ENCODE data around the gene OR2M4.

- no peak for TF ChIP-seq POLR2A (IDR thresholded peaks at IDR 0.05; ENCODE audit: low read depth, low read length)
- TF ChIP-seq, protein P1, sequence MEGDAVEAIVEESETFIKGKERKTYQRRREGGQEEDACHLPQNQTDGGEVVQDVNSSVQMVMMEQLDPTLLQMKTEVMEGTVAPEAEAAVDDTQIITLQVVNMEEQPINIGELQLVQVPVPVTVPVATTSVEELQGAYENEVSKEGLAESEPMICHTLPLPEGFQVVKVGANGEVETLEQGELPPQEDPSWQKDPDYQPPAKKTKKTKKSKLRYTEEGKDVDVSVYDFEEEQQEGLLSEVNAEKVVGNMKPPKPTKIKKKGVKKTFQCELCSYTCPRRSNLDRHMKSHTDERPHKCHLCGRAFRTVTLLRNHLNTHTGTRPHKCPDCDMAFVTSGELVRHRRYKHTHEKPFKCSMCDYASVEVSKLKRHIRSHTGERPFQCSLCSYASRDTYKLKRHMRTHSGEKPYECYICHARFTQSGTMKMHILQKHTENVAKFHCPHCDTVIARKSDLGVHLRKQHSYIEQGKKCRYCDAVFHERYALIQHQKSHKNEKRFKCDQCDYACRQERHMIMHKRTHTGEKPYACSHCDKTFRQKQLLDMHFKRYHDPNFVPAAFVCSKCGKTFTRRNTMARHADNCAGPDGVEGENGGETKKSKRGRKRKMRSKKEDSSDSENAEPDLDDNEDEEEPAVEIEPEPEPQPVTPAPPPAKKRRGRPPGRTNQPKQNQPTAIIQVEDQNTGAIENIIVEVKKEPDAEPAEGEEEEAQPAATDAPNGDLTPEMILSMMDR (conservative IDR thresholded peaks at IDR 0.05; ENCODE audit: low read depth, low read length): no peak
- TF ChIP-seq SMC3 (IDR thresholded peaks at IDR 0.05; ENCODE audit: low read depth, low read length): no peak
- TF ChIP-seq USF2 (IDR thresholded peaks at IDR 0.05; ENCODE audit: low read depth, low read length): no peak
Observed at GRCh38 chr1:248215880-248216279, 15.3 kb upstream of the OR2M4 start.

Measured in IMR-90 (cell line).